ENCODE results near the gene ING4. TPM values are rescaled to one million over a fixed set of nuclear protein-coding genes. Genes with fewer than 3 reads are reported as not detected.

Gene ING4
- total RNA-seq, 1 donor from 2014 or later = 60.0 TPM

- no peak for TF ChIP-seq CTCF (conservative IDR thresholded peaks at IDR 0.05; ENCODE audit: low read depth, low read length)
- DNase-seq (ENCODE audit: low read depth) = no peak
- no peak overlapping the region for H3K4me3 ChIP-seq (ENCODE audit: low read depth, low read length)
These were observed 8.9 kb downstream of the ING4 start for GRCh38 chr12:6653987-6654386.

- TF ChIP-seq CTCF (conservative IDR thresholded peaks at IDR 0.05; ENCODE audit: low read depth, low read length) = no peak
- no peak for DNase-seq (ENCODE audit: low read depth)
These were observed 9.6 kb downstream of the ING4 start for GRCh38 chr12:6653342-6653741.

DNA sequence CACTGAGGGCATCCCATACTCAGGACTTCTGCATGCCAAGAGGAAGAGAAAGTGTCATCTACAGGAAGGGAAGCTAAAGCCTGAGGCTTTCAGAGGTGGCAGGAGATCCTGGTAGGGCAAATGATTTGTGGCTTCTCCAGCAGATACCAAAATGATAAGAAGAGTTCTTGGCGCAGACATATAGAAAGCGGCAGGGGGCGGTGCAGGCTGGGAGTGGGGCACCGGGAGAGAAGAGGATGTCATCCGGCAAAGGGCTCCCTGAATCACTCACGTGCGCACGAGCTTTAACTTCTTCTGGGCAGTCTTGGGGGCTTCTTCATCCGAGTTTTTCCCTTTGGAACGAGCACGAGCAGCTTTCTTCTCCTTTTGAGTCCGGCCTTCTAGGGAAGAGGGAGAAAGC, 10.5 kb downstream of the ING4 start:
- H3K4me3 ChIP-seq (ENCODE audit: low read depth, low read length) = no peak overlapping the region
- no peak for DNase-seq (ENCODE audit: low read depth)
- TF ChIP-seq CTCF (conservative IDR thresholded peaks at IDR 0.05; ENCODE audit: low read depth, low read length) = no peak

More at GRCh38 chr12:6653342-6653741, 9.6 kb downstream of the ING4 start:
- no peak overlapping the region for H3K4me3 ChIP-seq (ENCODE audit: low read depth, low read length)

DNA sequence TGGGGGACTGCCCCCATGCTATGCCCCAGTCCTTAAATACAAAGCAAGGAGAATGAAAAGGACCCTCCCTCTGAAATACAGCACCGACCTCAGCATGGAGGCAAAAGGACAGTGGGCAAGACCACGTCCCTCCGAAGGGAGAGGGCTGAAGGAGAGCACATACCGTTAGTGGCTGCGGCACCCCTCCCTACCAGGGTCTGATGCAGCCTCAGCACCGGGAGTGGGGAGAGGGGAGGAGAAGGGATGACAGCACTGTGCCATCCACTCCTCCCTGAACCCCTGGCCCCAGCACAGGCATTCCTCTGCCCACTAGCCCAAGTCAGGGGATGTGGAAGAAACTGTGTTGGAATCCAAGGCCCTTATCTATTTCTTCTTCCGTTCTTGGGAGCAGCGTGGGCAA, 12.1 kb downstream of the ING4 start:
- no peak for TF ChIP-seq CTCF (conservative IDR thresholded peaks at IDR 0.05; ENCODE audit: low read depth, low read length)
- no peak overlapping the region for H3K4me3 ChIP-seq (ENCODE audit: low read depth, low read length)
- no peak for DNase-seq (ENCODE audit: low read depth)

DNA sequence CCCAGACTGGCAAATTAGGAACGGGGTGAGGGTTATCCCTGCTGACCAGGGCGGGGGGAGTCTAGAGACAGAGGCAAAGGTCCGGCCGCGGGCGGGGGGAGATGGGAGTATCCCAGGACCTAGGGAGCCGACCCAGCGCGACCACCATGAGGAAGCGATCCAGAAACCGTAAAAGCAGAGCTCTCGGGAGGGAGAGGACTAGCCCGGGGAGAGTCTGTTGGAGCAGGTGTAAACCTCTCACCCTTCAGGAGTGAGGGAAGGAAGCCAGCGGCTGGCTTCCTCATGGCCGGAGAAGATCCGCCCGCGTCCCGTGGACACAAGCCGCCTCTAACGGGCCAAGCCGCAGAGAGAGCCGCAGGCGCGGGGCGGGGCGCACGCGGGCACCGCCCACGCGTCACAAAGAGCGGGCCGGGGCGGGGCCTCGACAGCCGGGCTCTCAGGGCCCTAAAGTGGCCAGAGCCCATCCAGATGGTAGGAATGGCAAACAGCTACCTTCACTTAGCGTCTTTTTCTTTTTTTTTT, 15.8 kb downstream of the ING4 start, which contains the start of gene ACRBP:
Gene ACRBP (minus strand): TSS at position 350 of the 522 bp plus-strand sequence. CDS start 66 bp downstream, at position 284.
- TF ChIP-seq CTCF (conservative IDR thresholded peaks at IDR 0.05; ENCODE audit: low read depth, low read length) = no peak
- H3K4me3 ChIP-seq (ENCODE audit: low read depth, low read length) = peak within 1 kb of the TSS; percentile 61
- DNase-seq (ENCODE audit: low read depth) = no peak

DNA sequence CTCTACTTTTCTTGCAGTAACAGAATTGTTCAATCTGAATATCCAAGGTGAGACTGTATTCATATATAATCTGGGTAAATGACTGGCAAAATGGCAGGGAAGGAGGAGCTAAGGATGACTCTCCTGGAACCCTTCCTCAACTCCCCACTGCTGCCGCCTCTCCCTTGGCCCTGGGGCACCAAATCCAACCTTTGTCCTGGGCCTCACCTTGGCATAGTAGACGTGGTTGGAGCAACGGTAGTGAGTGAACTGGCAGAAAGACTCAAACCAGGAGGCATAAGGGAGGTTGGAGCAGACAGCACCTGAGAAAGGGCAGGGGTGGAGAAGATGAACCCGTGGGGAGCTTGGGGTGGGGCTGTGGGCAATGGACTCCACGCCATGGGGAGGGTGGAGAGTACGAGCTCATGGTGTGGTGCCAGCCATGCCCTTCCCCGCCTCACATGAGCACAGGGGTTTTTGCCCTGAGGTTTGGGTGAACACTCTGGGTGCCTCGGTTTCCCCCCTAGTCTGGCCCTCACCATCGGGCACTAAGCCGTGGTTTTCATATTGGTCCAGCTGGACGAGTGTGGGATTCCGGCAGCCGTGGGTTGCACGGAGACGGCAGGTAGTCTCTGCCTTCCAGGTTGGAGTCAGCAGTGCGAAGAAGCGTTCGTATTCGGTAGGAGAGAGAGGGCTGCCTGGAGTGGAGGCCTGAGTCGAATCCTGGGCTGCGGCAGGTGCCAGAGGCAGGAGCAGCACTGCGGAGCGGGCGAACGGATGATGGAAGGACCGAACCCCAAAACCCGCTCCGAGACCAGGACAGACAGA, 16.4 kb downstream of the ING4 start:
- no peak for TF ChIP-seq CTCF (conservative IDR thresholded peaks at IDR 0.05; ENCODE audit: low read depth, low read length)
- peak overlapping the region; percentile 61 for H3K4me3 ChIP-seq (ENCODE audit: low read depth, low read length)
- no peak for DNase-seq (ENCODE audit: low read depth)
